ENCODE results near the gene GRIP2.
"Not testable (repeated sequence)": the region's sequence is repeated elsewhere in the genome, so short reads cannot be mapped to it uniquely, and the experiment has no call there.

Gene GRIP2

GRCh38 chr3:14523792-14524191 lies 16.4 kb downstream of the GRIP2 start:
- FAIRE-seq: no peak
- DNase-seq (ENCODE audit: extremely low spot score, insufficient read length, low read depth): no peak

DNA sequence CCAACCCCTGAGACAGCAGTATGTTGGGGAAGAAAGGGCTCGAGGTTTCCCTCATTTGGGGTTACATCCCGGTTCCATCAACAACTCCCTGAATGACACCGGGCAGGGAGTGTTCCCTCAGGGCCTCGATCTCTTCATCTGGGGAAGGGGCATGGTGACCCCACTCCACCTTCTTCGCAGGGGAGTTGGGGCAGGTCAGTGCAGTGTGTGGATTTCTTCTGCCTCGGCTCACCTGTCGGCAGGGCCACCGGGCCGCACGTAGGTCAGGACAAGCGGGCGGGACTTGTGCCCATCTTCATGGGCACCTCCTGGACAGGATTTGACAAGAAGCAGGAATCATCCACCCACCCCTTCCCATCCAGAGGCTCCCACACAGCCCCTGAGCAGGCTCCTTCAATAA lies 17.4 kb downstream of the GRIP2 start:
- no peak for FAIRE-seq
- DNase-seq (ENCODE audit: extremely low spot score, insufficient read length, low read depth): no peak

- FAIRE-seq: no peak
- no peak for DNase-seq (ENCODE audit: extremely low spot score, insufficient read length, low read depth)
These were observed 17.9 kb downstream of the GRIP2 start for GRCh38 chr3:14522129-14522691.

DNA sequence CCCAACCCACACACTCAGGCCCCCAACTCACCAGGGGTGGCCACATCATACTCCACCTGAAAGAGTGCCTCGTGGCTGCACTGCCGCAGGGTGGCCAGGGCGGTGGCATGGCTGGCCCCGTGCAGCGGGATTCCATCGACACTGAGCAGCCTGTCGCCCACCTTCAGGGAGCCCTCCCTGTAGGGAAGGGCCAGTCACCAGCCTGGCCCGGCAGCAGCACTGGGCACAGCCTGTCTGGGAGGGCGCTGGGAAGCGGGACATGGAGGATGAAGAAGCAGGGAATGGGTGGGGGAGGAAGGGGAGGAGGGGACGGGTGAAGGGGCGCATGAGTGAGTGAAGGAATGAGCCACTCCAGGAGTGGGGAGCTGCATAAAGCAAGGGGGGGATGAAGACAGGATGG lies 18.5 kb downstream of the GRIP2 start:
- FAIRE-seq: no peak
- no peak for DNase-seq (ENCODE audit: extremely low spot score, insufficient read length, low read depth)

DNA sequence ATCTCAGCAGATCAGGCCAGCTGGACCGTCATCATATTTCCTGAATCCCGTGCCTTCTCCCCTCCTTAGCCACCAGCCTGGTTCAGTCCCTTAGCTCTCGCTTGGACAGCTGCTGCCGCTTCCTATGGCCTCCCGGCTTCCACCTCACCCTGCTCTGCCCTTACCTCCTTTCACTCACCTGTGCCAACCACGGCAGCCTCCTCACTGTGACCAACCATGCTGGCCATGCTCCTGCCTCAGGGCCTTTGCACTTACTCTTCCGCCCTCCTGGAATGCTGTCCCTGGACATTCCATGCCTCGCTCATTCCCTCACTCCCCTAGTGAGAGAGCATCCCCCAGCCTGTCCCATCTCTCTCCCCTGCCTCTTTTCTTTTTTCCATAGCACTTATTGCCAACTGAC lies 19.2 kb downstream of the GRIP2 start:
- no peak for FAIRE-seq

DNA sequence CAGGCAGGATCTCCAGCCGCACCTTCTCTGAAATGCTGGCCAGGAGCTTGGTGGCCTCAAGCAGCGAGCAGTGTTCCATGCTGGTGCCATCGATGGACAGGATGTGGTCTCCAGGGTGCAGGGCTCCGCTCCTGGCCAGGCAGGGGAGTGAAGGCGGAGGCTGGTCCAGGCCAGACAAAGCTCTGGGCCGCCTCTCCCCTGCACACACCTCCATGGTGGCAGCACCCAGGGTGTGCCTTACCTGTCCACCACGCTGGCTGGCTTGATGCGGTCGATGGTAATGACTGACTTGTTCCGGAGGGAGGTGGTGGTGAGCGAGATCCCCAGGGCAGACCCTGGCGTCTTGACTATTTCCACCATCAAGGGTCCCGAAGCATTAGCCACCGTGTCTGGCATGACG lies 20.0 kb downstream of the GRIP2 start:
- FAIRE-seq (no peak), DNase-seq (ENCODE audit: extremely low spot score, insufficient read length, low read depth) (no peak)

More for the DNA sequence above, 19.2 kb downstream of the GRIP2 start:
- no peak for DNase-seq (ENCODE audit: extremely low spot score, insufficient read length, low read depth)

DNA sequence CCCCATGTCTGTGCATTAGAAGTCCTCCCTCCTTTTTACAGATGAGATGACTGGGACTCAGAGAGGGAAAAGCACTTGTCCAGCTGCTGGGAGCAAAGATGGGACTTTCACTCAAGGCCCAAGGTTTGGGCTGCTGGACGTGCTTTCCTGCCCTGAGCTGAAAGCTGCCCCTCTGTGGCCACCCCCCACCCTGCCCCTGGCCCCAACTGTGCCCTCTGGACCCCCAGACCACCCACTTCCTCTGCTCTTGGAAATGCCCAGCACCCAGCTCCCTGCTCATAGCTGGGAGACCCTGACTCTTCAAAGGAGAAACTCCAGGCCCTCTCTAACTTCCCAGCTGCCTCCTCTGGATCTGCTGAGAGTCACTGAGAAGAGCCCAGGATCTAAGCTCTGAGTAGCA lies 20.7 kb downstream of the GRIP2 start:
- no peak for FAIRE-seq
- DNase-seq (ENCODE audit: extremely low spot score, insufficient read length, low read depth): no peak

GRCh38 chr3:14518893-14519292 lies 21.2 kb downstream of the GRIP2 start:
- no peak for DNase-seq (ENCODE audit: extremely low spot score, insufficient read length, low read depth)
- no peak for FAIRE-seq

GRCh38 chr3:14518432-14518802 lies 21.7 kb downstream of the GRIP2 start:
- FAIRE-seq: no peak
- no peak for DNase-seq (ENCODE audit: extremely low spot score, insufficient read length, low read depth)

DNA sequence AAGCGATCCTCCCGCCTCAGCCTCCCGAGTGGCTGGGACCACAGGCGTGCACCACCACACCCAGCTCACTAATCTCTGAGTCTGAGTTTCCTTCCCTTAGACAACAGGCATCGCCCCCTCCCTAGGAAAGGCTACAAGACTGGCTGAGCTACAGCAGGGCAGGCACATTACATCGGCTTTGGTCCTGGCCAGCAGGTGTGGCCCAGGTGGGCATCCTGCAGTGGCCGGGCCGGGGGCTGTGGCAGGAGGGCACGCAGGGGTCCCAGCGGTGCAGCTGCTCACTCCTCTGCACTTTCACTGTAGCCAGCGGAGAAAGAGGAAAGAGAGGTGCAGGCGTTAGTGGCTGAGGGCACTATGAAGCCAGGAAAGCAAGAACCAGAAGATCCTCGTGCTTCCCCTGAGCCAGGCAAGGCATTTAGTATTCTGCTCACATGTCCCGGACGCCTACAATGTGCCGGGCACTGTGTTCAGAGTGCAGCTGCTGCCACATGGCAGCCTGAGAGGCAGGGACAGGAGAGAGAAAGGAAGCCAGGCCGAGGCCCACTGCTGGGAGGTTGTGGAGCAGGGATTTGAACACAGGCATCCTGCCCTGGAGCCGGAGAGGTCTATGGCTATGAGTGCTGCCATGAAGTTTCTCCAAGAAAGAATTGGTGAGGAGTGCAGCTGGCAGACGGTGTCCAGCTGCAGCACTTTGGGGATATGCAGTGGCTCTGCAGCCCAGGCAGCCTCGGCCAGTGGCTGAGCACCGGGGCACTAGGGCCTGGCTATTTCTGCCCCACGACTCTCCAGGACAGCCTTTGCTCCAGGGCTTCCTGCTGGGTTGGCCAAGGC lies 22.3 kb downstream of the GRIP2 start:
- DNase-seq (ENCODE audit: extremely low spot score, insufficient read length, low read depth): no peak
- FAIRE-seq: no peak

DNA sequence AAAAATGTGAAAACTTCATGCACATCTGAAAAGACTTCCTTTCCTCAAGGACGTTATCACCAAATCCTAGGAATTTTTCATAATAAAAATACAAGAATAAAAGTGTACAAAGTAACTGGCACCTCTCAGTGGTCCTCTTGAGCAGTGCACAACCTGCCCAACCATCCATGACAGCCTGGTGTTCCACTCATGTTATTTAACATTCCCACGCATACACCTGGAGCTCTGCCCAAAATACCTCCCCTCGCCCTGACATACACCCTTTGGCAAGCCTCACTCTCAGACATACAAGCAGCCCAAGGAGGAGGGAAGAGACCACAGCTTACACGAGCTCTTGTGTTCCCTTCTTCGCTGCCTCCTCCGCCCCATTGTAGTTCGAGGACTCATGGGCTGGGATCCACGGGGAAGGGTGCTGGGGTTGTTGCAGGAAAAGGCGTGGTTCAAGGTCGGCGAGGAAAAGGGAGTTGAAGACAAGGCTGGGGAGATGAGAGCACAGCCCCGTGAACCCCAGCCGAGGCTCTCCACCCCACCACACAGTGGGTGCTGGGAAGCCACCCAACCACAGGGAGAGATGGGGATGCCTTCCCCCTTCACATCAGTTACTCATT lies 23.3 kb downstream of the GRIP2 start:
- DNase-seq (ENCODE audit: extremely low spot score, insufficient read length, low read depth) (no peak), FAIRE-seq (no peak)

DNA sequence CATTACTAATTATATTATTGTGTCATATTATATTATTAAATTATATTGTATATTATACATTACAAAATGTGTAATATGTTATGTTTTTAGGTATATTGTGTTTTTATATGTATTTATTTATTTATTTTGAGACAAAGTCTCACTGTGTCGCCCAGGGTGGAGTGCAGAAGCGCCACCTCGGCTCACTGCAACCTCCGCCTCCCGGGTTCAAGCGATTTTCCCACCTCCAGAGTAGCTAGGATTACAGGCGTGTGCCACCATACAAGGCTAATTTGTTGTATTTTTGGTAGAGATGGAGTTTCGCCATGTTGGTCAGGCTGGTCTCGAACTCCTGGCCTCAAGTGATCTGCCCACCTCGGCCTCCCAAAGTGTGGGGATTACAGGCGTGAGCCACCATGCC lies 24.6 kb downstream of the GRIP2 start:
- FAIRE-seq; DNase-seq (ENCODE audit: extremely low spot score, insufficient read length, low read depth): not testable (repeated sequence)

GRCh38 chr3:14514323-14514720 lies 25.8 kb downstream of the GRIP2 start:
- FAIRE-seq (no peak), DNase-seq (ENCODE audit: extremely low spot score, insufficient read length, low read depth) (no peak)

GRCh38 chr3:14513566-14514322 lies 26.4 kb downstream of the GRIP2 start:
- FAIRE-seq (no peak), DNase-seq (ENCODE audit: extremely low spot score, insufficient read length, low read depth) (no peak)

- FAIRE-seq (no peak), DNase-seq (ENCODE audit: extremely low spot score, insufficient read length, low read depth) (no peak)
These were observed 27.2 kb downstream of the GRIP2 start for GRCh38 chr3:14512942-14513327.

- FAIRE-seq (no peak), DNase-seq (ENCODE audit: extremely low spot score, insufficient read length, low read depth) (no peak)
These were observed 27.7 kb downstream of the GRIP2 start for GRCh38 chr3:14512281-14512941.

- DNase-seq (ENCODE audit: extremely low spot score, insufficient read length, low read depth): no peak
- FAIRE-seq: no peak
These were observed 28.4 kb downstream of the GRIP2 start for GRCh38 chr3:14511623-14512280.

DNA sequence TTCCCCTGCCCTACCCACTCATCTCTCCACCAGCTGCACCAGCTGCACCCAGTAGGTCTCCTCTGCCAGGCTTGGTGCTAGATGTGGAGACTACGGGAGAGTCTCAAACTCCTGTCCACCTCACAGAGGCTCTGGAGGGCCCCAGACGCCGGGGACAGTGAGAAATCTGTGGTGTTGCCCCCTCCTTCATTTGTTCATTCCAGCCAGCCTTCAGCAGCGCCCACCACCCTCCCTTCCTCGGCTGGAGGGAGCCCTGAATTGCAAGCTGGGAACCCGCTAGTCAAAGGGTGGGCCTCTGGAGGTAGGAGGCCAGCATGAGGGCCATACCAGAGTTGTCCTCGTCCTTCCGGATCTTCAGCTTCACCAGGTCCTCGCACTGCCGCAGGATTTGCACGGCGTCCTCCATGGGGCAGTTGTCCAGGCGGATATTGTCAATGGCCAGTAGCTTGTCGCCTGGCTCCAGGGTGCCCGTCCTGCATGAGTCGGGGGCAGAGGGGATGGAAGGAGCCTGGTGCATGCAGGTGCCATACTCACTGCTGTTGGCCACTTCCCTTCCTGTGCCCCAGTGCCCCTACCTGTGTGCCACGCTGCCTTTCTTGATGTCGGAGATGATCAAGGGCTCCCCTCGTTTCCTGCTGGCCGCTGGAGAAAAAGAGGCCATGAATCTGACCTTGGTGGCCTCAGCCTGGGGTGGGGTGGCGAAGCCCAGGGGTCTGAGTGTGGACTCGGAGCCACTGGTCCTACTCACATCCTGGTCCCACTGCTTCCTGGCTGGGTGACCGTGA lies 29.1 kb downstream of the GRIP2 start:
- DNase-seq (ENCODE audit: extremely low spot score, insufficient read length, low read depth): no peak
- FAIRE-seq: no peak

GRCh38 chr3:14509796-14510100 lies 30.4 kb downstream of the GRIP2 start:
- DNase-seq (ENCODE audit: extremely low spot score, insufficient read length, low read depth): no peak
- no peak for FAIRE-seq
